ENCODE measurements around the gene TPST2.

DNA sequence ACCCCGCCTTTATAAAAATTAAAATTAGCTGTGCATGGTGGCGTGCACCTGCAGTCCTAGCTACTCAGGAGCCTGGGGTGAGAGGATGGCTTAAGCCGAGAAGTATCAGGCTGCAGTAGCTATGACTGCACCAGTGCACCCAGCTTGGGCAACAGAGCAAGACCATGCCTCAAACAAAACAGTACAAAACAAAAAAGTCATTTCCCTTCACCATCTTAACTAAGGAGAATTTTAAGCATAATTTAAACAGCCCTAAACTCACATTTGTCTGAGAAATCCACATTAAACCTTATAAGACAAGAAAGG is 54.4 kb downstream of the TPST2 start:
- TF ChIP-seq EP300 (IDR thresholded peaks at IDR 0.05; ENCODE audit: low read length) (no peak), POLR2AphosphoS5 (IDR thresholded peaks at IDR 0.05; ENCODE audit: control insufficient read depth, insufficient read depth, low read depth, low read length) (no peak), CBX5 (IDR thresholded peaks at IDR 0.05; ENCODE audit: borderline replicate concordance, low read depth) (no peak), CEBPB (tag; IDR thresholded peaks at IDR 0.05) (no peak), FOXJ2 (tag; IDR thresholded peaks at IDR 0.05) (no peak), SNRNP70 (optimal IDR thresholded peaks at IDR 0.05; ENCODE audit: low read depth, low read length) (no peak), RAD21 (CRISPR knock-in tag; conservative IDR thresholded peaks at IDR 0.05 in 1 of 2, IDR thresholded peaks at IDR 0.05 in 1 of 2) (no peak)
- TF ChIP-seq, protein P1, sequence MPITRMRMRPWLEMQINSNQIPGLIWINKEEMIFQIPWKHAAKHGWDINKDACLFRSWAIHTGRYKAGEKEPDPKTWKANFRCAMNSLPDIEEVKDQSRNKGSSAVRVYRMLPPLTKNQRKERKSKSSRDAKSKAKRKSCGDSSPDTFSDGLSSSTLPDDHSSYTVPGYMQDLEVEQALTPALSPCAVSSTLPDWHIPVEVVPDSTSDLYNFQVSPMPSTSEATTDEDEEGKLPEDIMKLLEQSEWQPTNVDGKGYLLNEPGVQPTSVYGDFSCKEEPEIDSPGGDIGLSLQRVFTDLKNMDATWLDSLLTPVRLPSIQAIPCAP (CRISPR knock-in tag; IDR thresholded peaks at IDR 0.05; ENCODE audit: borderline replicate concordance) = no peak
- TF ChIP-seq, protein P2, sequence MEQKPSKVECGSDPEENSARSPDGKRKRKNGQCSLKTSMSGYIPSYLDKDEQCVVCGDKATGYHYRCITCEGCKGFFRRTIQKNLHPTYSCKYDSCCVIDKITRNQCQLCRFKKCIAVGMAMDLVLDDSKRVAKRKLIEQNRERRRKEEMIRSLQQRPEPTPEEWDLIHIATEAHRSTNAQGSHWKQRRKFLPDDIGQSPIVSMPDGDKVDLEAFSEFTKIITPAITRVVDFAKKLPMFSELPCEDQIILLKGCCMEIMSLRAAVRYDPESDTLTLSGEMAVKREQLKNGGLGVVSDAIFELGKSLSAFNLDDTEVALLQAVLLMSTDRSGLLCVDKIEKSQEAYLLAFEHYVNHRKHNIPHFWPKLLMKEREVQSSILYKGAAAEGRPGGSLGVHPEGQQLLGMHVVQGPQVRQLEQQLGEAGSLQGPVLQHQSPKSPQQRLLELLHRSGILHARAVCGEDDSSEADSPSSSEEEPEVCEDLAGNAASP (IDR thresholded peaks at IDR 0.05) = no peak
- TF ChIP-seq, protein P3, sequence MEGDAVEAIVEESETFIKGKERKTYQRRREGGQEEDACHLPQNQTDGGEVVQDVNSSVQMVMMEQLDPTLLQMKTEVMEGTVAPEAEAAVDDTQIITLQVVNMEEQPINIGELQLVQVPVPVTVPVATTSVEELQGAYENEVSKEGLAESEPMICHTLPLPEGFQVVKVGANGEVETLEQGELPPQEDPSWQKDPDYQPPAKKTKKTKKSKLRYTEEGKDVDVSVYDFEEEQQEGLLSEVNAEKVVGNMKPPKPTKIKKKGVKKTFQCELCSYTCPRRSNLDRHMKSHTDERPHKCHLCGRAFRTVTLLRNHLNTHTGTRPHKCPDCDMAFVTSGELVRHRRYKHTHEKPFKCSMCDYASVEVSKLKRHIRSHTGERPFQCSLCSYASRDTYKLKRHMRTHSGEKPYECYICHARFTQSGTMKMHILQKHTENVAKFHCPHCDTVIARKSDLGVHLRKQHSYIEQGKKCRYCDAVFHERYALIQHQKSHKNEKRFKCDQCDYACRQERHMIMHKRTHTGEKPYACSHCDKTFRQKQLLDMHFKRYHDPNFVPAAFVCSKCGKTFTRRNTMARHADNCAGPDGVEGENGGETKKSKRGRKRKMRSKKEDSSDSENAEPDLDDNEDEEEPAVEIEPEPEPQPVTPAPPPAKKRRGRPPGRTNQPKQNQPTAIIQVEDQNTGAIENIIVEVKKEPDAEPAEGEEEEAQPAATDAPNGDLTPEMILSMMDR (IDR thresholded peaks at IDR 0.05 in 2 of 3, conservative IDR thresholded peaks at IDR 0.05 in 1 of 3; ENCODE audit: insufficient read depth in 2 of 3, low read depth in 1 of 3, low read length in 3 of 3) = no peak
- TF ChIP-seq, protein P4, sequence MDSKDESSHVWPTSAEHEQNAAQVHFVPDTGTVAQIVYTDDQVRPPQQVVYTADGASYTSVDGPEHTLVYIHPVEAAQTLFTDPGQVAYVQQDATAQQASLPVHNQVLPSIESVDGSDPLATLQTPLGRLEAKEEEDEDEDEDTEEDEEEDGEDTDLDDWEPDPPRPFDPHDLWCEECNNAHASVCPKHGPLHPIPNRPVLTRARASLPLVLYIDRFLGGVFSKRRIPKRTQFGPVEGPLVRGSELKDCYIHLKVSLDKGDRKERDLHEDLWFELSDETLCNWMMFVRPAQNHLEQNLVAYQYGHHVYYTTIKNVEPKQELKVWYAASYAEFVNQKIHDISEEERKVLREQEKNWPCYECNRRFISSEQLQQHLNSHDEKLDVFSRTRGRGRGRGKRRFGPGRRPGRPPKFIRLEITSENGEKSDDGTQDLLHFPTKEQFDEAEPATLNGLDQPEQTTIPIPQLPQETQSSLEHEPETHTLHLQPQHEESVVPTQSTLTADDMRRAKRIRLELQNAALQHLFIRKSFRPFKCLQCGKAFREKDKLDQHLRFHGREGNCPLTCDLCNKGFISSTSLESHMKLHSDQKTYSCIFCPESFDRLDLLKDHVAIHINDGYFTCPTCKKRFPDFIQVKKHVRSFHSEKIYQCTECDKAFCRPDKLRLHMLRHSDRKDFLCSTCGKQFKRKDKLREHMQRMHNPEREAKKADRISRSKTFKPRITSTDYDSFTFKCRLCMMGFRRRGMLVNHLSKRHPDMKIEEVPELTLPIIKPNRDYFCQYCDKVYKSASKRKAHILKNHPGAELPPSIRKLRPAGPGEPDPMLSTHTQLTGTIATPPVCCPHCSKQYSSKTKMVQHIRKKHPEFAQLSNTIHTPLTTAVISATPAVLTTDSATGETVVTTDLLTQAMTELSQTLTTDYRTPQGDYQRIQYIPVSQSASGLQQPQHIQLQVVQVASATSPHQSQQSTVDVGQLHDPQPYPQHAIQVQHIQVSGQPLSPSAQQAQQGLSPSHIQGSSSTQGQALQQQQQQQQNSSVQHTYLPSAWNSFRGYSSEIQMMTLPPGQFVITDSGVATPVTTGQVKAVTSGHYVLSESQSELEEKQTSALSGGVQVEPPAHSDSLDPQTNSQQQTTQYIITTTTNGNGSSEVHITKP (IDR thresholded peaks at IDR 0.05; ENCODE audit: partially characterized antibody) = no peak
